ENCODE data around the gene TXNDC12.
"Not testable (repeated sequence)": the region's sequence is repeated elsewhere in the genome, so short reads cannot be mapped to it uniquely, and the experiment has no call there.

The TXNDC12 gene

DNA sequence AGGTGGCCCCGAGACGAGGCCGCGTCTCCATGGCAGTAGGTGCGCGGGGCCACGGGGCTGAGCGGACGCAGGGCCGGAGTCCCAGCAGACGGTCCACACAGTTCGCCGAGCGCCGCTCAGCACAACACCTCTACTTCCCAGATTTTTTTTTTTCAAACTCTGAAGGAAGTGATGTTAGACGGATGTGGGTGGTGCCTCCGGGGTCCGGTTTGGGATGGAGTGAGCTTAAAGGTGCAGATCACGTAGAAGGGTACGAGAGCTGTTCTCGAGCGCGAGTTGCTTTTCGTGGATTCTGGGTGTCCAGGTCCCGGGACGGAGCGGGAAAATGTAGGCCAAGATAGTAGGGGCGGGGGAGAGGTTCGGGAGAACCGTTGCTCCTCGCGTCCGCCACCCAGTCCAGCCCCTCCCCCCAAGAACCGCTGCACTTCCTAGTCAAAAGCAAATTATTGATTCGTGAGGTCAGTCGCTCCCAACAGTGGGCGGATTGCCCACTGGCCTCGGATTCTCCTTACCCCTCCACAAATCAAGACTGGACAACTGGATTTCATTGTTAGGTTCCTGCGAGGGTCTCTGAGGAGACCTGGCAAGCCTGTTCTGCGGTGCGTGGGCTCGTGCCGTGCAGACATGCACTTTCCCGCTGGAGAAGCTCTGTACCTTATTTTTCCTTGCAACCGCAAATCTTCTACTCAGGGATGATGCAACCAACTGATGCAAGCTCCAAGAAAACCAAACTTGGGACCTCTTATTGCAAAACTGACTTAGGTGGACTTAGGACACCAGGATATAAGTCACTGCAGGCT is at the start of gene TXNDC12:
TSS of gene TXNDC12 (minus strand) at position 126 of the 800 bp plus-strand sequence. CDS start at position 31, 95 bp downstream.
- DNase-seq: peak; percentile 54 to 58

DNA sequence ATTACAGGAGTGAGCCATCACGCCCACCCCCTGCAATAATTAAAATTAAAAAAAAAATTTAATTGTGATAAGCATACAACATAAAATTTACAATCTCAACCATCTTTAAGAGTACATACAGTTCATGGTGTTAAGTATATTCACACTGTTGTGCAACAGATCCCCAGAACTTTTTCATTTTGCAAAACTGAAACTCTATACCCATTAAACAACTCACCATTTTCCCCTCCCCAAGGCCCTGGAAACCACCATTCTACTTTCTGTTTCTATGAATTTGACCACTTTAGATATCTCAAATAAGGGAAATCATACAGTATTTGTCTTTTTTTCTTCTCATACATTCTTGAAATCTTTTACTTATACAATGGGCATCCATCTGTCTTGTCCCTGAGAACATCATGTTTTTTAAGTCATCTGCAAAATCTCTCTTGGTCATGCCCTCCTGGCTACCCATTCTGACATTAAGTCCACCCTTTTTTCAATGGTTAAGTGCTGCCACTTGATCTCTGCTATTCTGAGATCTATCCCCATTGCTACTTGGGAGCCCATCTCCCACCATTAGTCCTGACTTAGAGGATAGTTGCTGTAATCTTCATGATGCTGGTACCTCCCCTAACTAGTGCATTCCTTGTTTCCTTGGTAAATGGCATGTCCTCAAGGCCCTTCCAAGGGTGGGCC is 47.5 kb upstream of the TXNDC12 start:
- DNase-seq: no peak

DNA sequence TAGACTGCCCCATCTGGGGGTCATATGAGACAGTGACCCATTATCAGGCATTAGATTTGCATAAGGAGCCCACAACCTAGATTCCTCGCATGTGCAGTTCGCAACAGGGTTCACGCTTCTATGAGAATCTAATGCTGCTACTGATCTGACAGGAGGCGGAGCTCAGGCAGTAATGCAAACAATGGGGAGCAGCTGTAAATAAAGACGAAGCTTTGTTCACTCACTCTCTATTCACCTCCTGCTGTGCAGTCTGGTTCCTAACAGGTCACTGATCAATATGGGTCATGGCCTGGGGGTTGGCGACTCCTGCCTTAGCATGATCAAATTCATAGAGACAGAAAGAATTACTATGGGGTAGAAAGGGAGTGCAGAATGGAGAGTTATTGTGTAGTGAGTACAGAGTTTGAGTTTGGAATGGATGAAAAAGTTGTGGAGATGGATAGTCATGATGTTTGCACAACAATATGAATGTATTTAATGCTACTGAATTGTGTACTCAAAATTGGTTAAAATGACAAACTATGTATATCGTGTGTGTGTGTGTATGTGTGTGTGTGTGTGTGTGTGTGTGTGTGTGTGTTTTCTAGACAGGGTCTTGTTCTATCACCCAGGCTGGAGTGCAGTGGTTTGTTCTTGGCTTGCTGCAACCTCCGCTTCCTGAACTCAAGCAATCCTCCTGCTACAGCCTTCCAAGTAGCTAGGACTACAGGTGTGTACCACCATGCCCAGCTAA is 43.3 kb upstream of the TXNDC12 start:
- no peak for DNase-seq

DNA sequence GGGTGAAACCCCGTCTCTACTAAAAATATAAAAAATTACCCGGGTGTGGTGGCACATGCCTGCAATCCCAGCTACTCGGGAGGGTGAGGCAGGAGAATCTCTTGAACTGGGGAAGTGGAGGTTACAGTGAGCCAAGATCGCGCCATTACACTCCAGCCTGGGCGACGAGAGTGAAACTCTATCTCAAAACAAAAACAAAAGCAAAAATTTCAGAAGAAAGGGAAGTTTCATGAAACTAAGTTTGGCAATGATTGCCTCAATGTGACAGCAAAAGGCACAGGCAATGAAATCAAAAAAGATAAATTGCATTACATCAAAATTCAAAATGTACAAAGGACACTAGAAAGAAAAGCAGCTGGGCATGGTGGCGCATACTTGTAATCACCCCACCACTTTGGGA is 41.2 kb upstream of the TXNDC12 start:
- DNase-seq: no peak

DNA sequence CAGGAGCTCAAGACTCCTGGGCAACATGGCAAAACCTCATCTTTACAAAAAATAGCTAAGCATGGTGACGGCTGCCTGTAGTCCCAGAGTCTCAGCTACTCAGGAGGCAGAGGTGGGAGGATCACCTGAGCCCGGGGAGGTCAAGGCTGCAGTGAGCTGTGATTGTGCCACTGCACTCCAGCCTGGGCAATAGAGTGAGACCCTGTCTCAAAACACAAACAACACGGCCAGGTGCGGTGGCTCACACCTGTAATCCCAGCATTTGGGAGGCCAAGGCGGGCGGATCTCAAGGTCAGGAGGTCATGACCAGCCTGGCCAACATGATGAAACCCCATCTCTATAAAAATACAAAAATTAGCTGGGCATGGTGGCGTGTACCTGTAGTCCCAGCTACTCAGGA is 39.3 kb upstream of the TXNDC12 start:
- not testable (repeated sequence) for DNase-seq

DNA sequence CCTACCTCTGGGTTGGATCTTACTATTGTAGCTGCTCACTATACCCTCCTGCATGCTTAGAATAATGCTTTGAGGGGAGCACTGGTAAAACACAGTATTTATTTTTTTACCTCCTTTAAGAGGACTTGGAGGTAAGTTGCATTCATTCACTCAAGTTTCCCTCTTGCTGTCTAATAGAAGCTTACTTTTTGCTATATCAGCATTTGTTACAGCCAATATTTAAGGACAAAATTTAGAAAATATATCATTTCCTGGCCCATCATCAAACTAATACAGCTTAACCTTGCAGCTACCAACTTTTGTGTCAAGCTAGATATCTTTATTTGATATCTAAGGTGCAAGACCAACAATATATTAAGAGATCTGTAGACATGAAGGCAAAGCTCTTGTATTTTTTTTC is 32.9 kb upstream of the TXNDC12 start:
- DNase-seq: not testable (repeated sequence)

DNA sequence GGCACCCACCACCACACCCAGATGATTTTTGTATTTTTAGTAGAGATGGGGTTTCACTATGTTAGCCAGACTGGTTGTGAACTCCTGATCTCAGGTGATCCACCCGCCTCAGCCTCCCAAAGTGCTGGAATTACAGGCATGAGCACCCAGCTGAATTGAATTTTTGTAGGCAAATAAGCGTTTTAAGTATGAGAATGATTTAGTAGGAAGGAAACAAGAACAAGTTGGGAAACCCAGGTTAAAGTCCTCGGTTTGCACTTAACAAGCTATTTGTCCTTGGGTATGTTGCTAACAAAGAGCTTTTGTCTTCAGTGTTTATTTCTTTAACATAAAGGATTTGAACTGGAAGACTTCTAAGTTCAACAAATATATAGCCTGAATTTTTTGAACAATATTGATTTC is 25.0 kb upstream of the TXNDC12 start:
- DNase-seq: no peak

DNA sequence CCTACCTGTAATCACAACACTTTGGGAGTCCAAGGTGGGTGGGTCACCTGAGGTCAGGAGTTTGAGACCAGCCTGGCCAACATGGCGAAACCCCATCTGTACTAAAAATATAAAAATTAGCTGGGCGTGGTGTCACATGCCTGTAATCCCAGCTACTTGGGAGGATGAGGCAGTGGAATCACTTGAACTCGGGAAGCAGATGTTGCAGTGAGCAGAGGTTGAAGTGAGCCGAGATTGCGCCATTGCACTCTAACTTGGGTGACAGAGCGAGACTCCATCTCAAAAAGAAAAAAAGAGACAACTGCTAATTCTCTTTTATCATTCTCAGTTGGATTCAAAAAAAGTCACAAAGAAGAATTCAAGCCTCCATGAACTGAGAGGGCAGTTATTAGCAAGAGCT is 22.3 kb upstream of the TXNDC12 start:
- not testable (repeated sequence) for DNase-seq

DNA sequence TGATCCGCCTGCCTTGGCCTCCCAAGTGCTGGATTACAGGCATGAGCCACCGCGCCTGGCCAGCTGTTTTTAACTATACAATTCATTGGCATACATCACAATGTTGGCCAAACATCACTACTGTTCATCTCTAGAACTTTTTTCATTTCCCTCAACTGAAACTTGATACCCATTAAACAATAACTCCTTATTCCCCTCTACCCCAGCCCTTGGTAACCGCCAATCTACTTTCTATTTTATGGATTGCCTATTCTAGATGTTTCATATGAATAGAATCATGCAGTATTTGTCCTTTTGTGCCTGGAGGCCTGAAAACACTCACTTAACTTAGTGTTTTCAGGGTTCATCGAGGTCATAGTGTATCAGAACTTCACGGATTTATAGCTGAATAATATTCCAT is 17.3 kb upstream of the TXNDC12 start:
- DNase-seq: no peak

DNA sequence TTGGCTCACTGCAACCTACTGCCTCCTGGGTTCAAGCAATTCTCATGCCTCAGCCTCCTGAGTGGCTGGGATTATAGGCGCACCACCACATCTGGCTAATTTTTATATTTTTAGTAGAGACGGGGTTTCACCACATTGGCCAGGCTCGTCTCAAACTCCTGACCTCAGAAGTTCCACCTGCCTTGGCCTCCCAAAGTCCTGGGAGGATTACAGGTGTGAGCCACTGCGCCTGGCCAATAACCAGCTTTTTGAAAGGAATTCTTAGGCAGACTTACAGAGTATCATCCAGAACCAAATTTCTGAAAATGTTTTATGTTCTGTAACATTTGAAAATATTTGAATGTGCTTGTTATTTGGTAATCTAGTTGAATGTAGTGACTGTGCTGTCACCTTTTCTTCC is 15.7 kb upstream of the TXNDC12 start:
- DNase-seq: no peak

DNA sequence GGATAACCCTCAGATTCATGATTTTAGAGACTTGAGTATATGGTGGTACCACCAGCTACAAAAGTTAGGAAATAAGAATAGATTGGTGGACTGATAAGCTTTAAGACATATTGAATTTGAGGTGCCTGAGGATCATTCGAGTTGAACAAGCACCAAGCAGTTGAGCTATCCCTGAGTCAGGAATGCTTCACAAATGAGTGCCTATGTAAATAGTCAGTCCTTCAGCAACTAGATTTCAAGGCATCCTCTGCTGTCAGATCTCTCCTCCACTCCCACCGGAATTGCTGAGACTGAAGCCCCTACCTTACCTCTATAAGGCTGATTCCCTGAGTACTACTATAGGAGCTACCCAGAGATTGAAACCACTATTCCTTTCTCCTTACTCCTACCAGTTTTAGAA is 8.2 kb upstream of the TXNDC12 start:
- DNase-seq: no peak

DNA sequence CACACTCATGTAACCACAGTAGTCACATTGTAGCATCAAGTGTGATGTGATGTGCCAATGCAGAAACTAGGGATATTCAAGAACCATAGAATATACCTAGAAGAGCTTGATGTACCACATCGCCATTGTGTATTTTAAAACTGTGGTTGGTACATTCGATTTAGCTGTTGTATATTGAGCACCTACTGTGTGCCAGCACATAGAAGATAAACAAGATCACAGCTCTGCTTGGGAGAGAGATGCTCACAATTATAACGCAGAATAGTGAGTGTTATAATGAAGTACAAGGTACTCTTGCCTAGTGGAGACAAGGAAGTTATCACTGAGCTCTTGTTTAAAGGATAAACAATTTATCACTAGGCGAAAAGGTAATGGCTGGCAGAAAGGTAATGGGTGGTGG is 5.8 kb upstream of the TXNDC12 start:
- no peak for DNase-seq

DNA sequence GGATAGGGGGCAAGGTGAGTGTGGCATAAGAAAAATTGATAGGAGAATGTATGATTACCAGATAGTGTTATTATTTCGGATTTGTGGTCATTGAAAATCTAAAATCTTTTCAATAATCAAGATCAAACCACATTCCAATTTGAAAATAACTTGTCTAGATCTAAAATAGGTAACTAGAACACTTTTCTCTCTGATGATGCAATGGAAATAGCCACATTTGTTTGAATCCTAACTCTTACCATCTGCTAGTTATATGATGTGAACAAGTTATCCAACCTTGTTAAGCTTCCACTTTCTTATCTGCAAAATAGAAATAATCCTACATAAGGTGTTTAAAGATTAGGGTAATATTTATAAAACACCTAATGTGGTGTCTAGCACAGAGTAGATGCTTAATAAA is 4.9 kb upstream of the TXNDC12 start:
- no peak for DNase-seq

DNA sequence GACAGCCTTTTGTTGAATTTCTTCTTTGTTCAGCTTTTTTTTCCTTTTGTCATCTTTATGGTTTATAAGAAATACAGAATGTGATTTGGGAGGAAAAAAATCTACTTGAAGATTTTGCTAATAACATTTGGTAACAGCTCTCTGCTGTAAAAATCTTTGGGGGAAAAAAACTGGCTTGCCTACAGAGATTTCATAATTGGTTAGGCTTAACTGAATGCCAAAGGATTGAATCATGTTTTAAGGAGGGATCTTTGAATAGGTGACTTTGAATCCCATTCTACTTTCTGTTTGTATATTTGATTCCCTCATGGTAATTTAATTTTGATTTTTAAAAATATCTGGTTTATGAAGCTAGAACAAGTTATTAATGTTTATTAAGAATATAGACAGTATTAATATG is 4.3 kb upstream of the TXNDC12 start:
- DNase-seq: no peak

DNA sequence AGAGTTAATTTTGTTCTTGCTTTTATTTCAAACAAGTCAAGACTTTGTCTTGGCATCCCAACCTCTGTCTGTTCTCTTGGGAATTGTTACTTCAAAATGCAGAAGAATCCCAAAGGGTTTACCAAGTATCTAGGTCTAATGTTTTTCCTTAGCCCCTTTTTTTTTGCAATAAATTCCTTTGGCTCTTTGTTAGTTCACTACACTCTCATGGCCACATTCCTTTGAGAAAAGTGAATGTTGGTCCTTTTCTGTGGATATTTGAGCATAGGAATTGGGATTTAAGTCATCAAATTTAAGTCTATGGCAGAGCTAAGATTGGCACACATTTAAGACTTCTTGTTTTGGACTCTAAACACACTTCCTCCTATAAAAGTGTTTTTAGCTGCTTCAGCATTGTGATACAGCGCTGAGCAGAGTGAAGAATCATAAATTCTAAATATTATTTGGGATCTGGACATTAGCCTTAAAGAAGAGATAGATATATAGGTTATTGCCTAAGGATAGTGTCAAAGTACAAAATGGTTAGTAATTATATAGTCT is 3.0 kb upstream of the TXNDC12 start:
- DNase-seq: no peak

DNA sequence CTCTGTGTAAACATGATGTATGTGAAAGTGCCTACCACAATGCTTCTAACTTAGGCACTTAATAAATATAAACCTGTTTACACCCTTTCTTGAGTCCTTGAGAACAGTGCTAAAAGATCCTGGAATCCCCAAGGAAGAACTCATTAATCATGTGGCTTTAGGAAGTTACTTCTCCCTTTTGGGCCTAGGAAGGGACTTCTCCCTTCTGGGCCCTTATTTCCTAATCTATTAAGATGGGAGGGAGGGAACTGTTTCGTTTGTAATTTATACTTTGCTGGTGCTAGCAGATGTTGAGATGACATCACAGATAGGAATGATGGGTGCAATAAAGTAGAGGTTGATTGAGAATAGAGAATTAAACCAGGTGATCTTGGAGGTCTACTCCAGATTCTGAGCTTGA is 2.3 kb upstream of the TXNDC12 start:
- DNase-seq: no peak

DNA sequence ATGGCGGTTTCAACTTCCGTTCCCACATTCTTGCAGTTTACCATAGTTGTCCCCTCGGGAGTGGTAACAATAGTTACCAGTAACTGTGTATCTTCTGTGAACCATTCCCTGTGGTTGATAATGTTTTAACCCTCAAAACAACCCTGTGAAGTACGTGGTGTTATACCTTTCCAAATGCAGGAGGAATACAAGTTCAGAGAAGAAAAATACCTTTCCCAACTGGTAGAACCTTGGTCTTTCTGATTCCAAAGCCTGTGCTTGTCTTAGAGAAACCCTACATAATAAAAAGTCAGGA is 1.9 kb upstream of the TXNDC12 start:
- no peak for DNase-seq

DNA sequence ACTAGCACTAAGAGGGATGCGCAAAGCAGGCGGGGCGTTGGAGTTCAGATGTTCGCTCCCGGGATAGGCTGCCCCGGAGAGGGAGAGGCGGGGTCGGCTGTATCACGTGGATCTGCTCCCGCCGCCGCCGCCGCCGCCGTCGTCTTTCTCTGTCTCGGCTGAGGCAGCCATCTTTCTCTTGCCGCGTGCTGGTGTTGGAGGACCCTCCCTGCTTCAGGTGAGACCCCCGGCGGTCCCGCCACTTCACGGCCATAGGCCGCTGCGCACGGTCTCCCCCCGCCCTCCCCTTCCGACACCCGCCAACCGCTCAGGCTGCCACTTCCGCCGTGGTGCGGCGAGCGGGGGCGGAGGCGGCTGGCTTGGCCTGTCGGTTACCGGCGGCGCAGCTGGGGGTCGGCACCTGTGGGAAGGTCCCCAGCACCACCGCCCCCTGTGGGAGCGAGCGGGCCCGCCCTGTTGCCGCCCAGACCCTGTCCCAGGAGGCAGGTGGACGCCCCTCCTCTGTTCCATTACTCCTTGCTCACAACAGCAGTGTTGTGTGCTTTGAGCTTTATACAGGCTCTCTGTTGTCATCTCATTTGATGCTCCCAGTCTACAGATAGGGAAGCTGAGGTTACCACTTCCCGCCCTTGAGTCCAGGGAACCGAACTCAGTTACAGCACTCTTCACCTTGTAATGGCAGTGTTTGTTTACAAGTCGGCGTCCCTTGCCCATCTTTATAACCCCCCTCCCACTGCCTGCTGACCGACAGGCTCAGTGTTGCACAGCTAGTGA is 1.4 kb upstream of the TXNDC12 start, which contains the start of gene BTF3L4:
TSS of gene BTF3L4 (plus strand) at position 133 of the 774 bp plus-strand sequence. CDS start 3,553 bp downstream, outside the sequence.
- peak; percentile 88 to 92 for DNase-seq

DNA sequence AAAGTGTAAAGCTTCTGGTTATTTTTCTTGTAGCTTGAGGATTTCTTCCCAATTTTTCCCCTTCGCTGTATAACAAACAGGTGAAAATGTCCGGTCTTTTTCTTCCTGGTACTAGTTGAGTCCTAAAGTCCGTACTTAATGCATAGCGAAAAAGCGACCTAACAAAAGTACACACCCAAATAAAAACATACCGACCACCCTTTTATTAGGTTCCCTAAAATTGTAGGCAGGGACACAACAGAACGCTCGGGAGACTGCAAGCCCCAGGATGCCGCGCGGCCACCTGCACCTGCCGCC is 823 bp upstream of the TXNDC12 start:
- no peak for DNase-seq

DNA sequence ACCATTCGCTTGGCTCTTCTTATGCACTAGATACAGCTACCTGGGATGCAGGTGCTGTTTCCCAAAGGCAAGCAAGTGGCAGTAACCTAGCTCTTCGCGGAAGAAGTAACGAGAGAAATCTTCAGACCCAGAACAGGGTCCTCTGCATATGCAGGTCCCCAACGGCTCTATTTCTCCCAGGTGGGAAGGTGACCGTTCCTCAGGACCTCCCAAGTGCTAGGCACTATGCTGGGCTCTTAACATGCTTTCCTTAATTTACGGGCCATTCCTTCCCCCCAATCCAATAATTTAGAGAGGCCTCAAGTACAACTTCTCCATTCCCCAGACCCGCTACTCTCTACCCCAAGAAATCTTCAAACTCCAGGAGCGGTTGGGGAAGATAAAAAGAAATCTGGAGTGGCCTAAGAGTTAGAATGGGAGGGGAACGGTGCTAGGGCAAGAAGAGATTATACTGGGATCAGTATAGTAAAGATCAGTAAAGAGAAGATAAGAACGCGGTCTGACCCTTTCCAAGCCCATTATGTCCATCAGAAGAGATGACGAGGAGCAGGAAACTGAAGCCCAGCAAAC is 410 bp downstream of the TXNDC12 start:
- no peak for DNase-seq

DNA sequence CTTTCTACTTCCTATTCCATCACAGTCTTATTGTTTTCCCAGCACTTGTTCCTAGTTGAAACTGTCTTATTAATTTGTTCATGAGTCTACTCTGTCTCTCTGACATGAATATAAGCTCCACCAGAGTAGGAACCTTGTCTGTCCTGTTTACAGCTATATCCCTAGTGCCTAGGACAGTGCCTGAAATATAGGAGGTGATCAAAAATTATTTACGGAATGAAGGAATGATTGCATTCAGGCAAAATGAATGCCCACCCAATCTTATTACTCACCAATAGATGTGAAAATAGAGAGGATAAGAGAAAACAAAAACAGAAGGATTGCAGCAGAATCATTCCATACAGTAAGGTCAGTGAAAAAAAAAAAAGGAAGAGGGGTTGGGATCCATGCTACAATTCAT is 1.1 kb downstream of the TXNDC12 start:
- no peak for DNase-seq

DNA sequence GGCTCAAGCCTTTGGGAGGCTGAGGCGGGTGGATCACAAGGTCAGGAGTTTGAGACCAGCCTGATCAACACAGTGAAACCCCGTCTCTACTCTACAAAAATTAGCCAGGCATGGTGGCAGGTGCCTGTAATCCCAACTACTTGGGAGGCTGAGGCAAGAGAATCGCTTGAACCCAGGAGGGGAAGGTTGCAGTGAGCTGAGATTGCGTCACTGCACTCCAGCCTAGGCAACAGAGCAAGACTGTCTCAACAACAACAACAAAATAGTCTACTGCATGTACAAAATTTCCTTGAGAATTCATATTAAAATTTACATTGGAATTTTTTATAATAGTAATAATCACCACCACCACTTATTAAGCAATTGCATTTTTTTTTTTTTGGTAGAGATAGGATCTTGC is 5.7 kb downstream of the TXNDC12 start:
- not testable (repeated sequence) for DNase-seq
